Mesothelial cell of epicardium (in vitro differentiated cells): ENCODE results near the gene PHYKPL. TPM values are rescaled to one million over a fixed set of nuclear protein-coding genes. Genes with fewer than 3 reads are reported as not detected.

Source experiments
- DNase-seq, 2 experiments: peaks; one replicate each; pipeline ENCODE4 v3.0.0; 2021; ENCODE audit warnings: low spot score in 2 of 2; ENCODE audit not compliant: unreplicated experiment in 2 of 2
- H3K27ac Mint-ChIP-seq: 2 replicates; pipeline ENCODE4 v1.8.0; 2021; ENCODE audit warnings: mixed read lengths
- H3K27me3 Mint-ChIP-seq: 2 replicates; pipeline ENCODE4 v1.8.0; 2021; ENCODE audit warnings: low read depth, mixed read lengths
- H3K36me3 Mint-ChIP-seq: 2 replicates; pipeline ENCODE4 v1.8.0; 2021; ENCODE audit warnings: mixed read lengths
- H3K4me1 Mint-ChIP-seq: 2 replicates; pipeline ENCODE4 v1.8.0; 2021; ENCODE audit warnings: mixed read lengths
- H3K4me3 Mint-ChIP-seq: 2 replicates; pipeline ENCODE4 v1.8.0; 2021; ENCODE audit warnings: mild to moderate bottlenecking, moderate library complexity, mixed read lengths
- H3K9me3 Mint-ChIP-seq: 2 replicates; pipeline ENCODE4 v1.8.0; 2021; ENCODE audit warnings: mixed read lengths
- CTCF ChIP-seq: fragments of 200-600 bp; sonication (generic); IDR thresholded peaks from one replicate; pipeline ENCODE4 v1.5.0; 2021; ENCODE audit warnings: antibody characterized with exemption; ENCODE audit not compliant: unreplicated experiment
- total RNA-seq: library from RNA; stranded (reverse); gene quantifications from 3 replicates; pipeline ENCODE4 v1.2.1, GENCODE V29; 2021

The PHYKPL gene
- total RNA-seq, 1 donor from 2014 or later = 137 TPM

GRCh38 chr5:178279026-178279722 lies 46.6 kb upstream of the PHYKPL start:
- Mint-ChIP-seq H3K4me3 (no peak overlapping the region), H3K27me3 (peaks cover 27% of the 10 kb centered on the region), H3K36me3 (no peaks in the 10 kb centered on the region), H3K4me1 (peaks cover 9% of the 10 kb centered on the region), H3K9me3 (peaks cover 15% of the 10 kb centered on the region), H3K27ac (no peak overlapping the region)
- DNase-seq = no peak
- no peak for TF ChIP-seq CTCF

DNA sequence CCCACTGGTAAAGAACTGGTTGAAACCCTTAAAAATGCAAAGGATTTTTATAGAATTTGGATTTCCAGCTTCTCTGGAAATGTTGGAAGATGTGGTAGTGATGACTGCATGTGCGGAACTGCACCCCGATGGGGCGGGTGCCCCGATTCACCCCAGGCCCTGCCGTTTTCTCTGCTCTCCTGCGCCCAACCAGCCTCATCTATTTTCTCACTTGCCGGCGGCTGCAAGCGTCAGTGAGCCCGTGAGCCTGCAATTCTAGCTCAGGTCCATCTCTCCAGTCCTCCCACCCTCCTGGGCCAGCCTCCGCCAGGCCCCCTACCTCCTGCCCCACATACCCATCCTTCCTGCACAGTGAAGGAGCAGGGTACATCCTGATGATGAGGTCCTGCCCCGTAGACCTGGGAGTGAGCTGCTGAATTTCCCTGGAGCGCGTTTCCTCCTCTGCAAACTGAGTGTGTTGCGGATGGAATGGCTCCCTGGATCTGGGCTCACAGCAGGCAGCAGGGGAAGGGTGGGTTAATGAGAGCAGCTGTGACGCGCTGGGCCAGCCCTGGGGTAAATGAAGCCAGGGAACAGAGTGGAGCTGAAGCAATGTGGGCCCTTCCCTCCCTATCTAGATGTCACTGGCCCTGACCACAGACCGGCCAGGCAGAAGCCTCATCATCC lies 45.9 kb upstream of the PHYKPL start:
- Mint-ChIP-seq H3K27me3 (peaks cover 27% of the 10 kb centered on the region), H3K36me3 (no peaks in the 10 kb centered on the region), H3K9me3 (peaks cover 8% of the 10 kb centered on the region), H3K4me3 (no peak overlapping the region), H3K4me1 (peaks cover 9% of the 10 kb centered on the region), H3K27ac (no peak overlapping the region)
- TF ChIP-seq CTCF = no peak
- DNase-seq = no peak

- Mint-ChIP-seq H3K27ac (no peak overlapping the region), H3K36me3 (no peaks in the 10 kb centered on the region), H3K4me1 (peaks cover 9% of the 10 kb centered on the region), H3K27me3 (peaks cover 27% of the 10 kb centered on the region), H3K9me3 (peaks cover 6% of the 10 kb centered on the region), H3K4me3 (no peak overlapping the region)
- DNase-seq = no peak
- no peak for TF ChIP-seq CTCF
Measured at GRCh38 chr5:178277866-178278265, 45.3 kb upstream of the PHYKPL start.

- DNase-seq = no peak
- TF ChIP-seq CTCF = no peak
- H3K4me1 Mint-ChIP-seq = peaks cover 9% of the 10 kb centered on the region
- peaks cover 27% of the 10 kb centered on the region for H3K27me3 Mint-ChIP-seq
- H3K27ac Mint-ChIP-seq = no peak overlapping the region
- H3K36me3 Mint-ChIP-seq = no peaks in the 10 kb centered on the region
- H3K4me3 Mint-ChIP-seq = no peak overlapping the region
- peaks cover 6% of the 10 kb centered on the region for H3K9me3 Mint-ChIP-seq
Measured at GRCh38 chr5:178277346-178277745, 44.7 kb upstream of the PHYKPL start.

DNA sequence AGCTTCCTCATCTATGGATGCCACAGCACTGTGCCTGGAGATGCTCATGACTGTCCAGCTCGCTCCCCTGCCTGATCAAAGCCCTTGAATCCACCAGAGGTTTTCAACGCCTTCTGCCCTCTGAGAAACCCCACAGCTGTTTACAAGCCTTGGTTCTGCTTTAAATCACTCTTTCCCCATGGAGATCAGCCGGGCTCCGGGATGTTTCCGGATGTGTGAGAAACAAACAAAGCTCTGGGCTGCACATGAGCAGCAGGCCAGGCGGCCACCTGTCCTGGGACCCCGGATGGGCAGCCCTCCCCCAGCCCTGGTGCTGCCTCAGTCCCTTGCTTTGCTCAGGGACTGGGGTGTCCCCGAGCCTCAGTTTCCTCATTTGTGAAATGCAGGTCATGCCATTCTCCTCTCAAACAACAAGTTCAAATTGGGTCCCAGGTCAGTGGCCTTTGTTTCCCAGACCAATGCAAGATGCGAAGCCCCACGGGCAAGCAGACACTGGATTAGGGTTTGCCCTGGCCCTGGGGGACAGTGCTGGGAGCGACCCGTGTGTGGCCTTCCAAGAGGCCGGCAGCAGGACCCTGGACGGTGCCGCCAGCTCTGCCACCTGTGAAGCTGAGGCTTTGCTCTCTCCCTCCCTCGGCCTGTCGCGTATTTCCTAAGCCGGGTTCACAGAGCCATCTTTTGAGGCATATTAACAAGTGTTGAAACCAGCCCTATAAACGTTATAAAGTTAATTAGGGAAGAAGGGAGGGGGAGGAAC lies 42.4 kb upstream of the PHYKPL start:
- H3K4me3 Mint-ChIP-seq = no peak overlapping the region
- no peaks in the 10 kb centered on the region for H3K36me3 Mint-ChIP-seq
- DNase-seq = no peak
- H3K9me3 Mint-ChIP-seq = peaks cover 6% of the 10 kb centered on the region
- no peak overlapping the region for H3K27ac Mint-ChIP-seq
- TF ChIP-seq CTCF = no peak
- H3K27me3 Mint-ChIP-seq = peaks cover 26% of the 10 kb centered on the region
- peaks cover 3% of the 10 kb centered on the region for H3K4me1 Mint-ChIP-seq
